Ishikawa (cell line): ENCODE measurements around the gene PRICKLE2.

Source experiments
- CEBPB ChIP-seq: IDR thresholded peaks from 2 replicates; pipeline ENCODE4 v1.6.1; 2012
- CREB1 ChIP-seq: IDR thresholded peaks from 2 replicates; pipeline ENCODE4 v1.6.1; 2012; ENCODE audit warnings: low read depth
- EGR1 ChIP-seq: IDR thresholded peaks from 2 replicates; pipeline ENCODE4 v1.6.1; 2012
- EP300 ChIP-seq: IDR thresholded peaks from 2 replicates; pipeline ENCODE4 v1.6.1; 2012; ENCODE audit warnings: borderline replicate concordance
- FOXM1 ChIP-seq: IDR thresholded peaks from 2 replicates; pipeline ENCODE4 v1.6.1; 2012; ENCODE audit warnings: low read depth, borderline replicate concordance
- MAX ChIP-seq: IDR thresholded peaks from 2 replicates; pipeline ENCODE4 v1.6.1; 2012
- RAD21 ChIP-seq: IDR thresholded peaks from 2 replicates; pipeline ENCODE4 v1.6.1; 2012; ENCODE audit warnings: low read depth
- REST ChIP-seq: IDR thresholded peaks from 2 replicates; pipeline ENCODE4 v1.6.1; 2012; ENCODE audit warnings: low read depth, mild to moderate bottlenecking
- TAF1 ChIP-seq: IDR thresholded peaks from 2 replicates; pipeline ENCODE4 v1.6.1; 2012; ENCODE audit warnings: low read depth, mild to moderate bottlenecking
- TEAD4 ChIP-seq: IDR thresholded peaks from 2 replicates; pipeline ENCODE4 v1.6.1; 2012
- USF1 ChIP-seq: IDR thresholded peaks from 2 replicates; pipeline ENCODE4 v1.6.1; 2012
- YY1 ChIP-seq: IDR thresholded peaks from 2 replicates; pipeline ENCODE4 v1.6.1; 2012; ENCODE audit warnings: low read depth

- TF ChIP-seq YY1: no peak
- TF ChIP-seq USF1: no peak
- TF ChIP-seq CREB1: no peak
- TF ChIP-seq RAD21: no peak
- no peak for TF ChIP-seq MAX
- TF ChIP-seq REST: no peak
- no peak for TF ChIP-seq EGR1
- no peak for TF ChIP-seq EP300
- TF ChIP-seq TEAD4: no peak
- no peak for TF ChIP-seq FOXM1
- TF ChIP-seq CEBPB: no peak
- no peak for TF ChIP-seq TAF1
Observed at GRCh38 chr3:64260431-64260830, 35.2 kb upstream of the PRICKLE2 start.
